Calu3 (cell line): ENCODE data around the gene SLC9A1. TPM values are rescaled to one million over a fixed set of nuclear protein-coding genes. Genes with fewer than 3 reads are reported as not detected.

Experiments used
- Bru-seq: library from RNA; stranded (reverse); fragments of 400-500 nt; gene quantifications from one replicate; lab custom pipeline; 2021; lab: Mats Ljungman, UMichigan
- BruChase-seq, 2 experiments: library from RNA; stranded (reverse); fragments of 400-500 nt; gene quantifications; one replicate each; lab custom pipeline; 2021; lab: Mats Ljungman, UMichigan
- BruUV-seq: library from RNA; stranded (reverse); fragments of 400-500 nt; replicated peaks from 2 replicates; lab custom pipeline; 2021; lab: Mats Ljungman, UMichigan
- CTCF ChIA-PET: fragments of 300-600 bp; sonication (Branson Sonifier 250); formaldehyde crosslinking; loops from one replicate; lab custom pipeline; 2022; ENCODE audit warnings: antibody characterized with exemption; lab: Charles Lee
- DNase-seq: peaks from one replicate; pipeline ENCODE4 v3.0.0; 2022
- H3K27ac Mint-ChIP-seq: one replicate; pipeline ENCODE4 v1.8.0; 2022; ENCODE audit warnings: mixed read lengths; ENCODE audit not compliant: unreplicated experiment
- H3K27me3 Mint-ChIP-seq: one replicate; pipeline ENCODE4 v1.8.0; 2022; ENCODE audit warnings: mixed read lengths; ENCODE audit not compliant: unreplicated experiment
- H3K36me3 Mint-ChIP-seq: one replicate; pipeline ENCODE4 v1.8.0; 2022; ENCODE audit warnings: mild to moderate bottlenecking, moderate library complexity, mixed read lengths; ENCODE audit not compliant: insufficient read depth, unreplicated experiment
- H3K4me1 Mint-ChIP-seq: one replicate; pipeline ENCODE4 v1.8.0; 2022; ENCODE audit warnings: mild to moderate bottlenecking, low read depth, mixed read lengths; ENCODE audit not compliant: unreplicated experiment
- H3K4me3 Mint-ChIP-seq: one replicate; pipeline ENCODE4 v1.8.0; 2022; ENCODE audit warnings: mild to moderate bottlenecking, low read depth, moderate library complexity, mixed read lengths; ENCODE audit not compliant: unreplicated experiment
- H3K9me3 Mint-ChIP-seq: one replicate; pipeline ENCODE4 v1.8.0; 2022; ENCODE audit warnings: low read depth, mixed read lengths; ENCODE audit not compliant: unreplicated experiment
- CTCF ChIP-seq: fragments of 200-600 bp; IDR thresholded peaks from one replicate; pipeline ENCODE4 v1.8.0; 2022; ENCODE audit warnings: antibody characterized with exemption; ENCODE audit not compliant: unreplicated experiment
- intact Hi-C: fragments of 100-400 bp; cut with micrococcal nuclease; formaldehyde crosslinking; loops from one replicate; pipeline ENCODE4 v1.10.0; 2022; ENCODE audit not compliant: unreplicated experiment
- long read RNA-seq: library from polyadenylated mRNA; stranded (forward); transcript quantifications from one replicate; pipeline ENCODE4 v2.0.0, GENCODE V29; 2022
- total RNA-seq: library from RNA; stranded (reverse); gene quantifications from 2 replicates; pipeline ENCODE4 v1.2.3, GENCODE V29; 2022

The SLC9A1 gene
- total RNA-seq (16.4 and 17.4 TPM in 2 replicates), Bru-seq, nascent RNA (percentile 52 among the genes with signal in this experiment), BruChase-seq, experiment 1, labeled RNA remaining after a 6-hour chase (percentile 62 among the genes with signal in this experiment), BruChase-seq, experiment 2, labeled RNA remaining after a 2-hour chase (percentile 48 among the genes with signal in this experiment)
- long read RNA-seq, full-length matches to known transcripts = 6 of 11 reads
- long read RNA-seq, partial matches to known transcripts = 0 of 11 reads
- long read RNA-seq, other reads (novel, unspliced or antisense) = 5 of 11 reads

- Mint-ChIP-seq H3K4me1 (peaks cover 42% of the 10 kb centered on the region), H3K9me3 (no peaks in the 10 kb centered on the region), H3K4me3 (peak within 1 kb of the TSS; percentile 90), H3K27me3 (no peaks in the 10 kb centered on the region), H3K36me3 (peaks cover 20% of the 10 kb centered on the region), H3K27ac (peak within 1 kb of the TSS; percentile 96)
- BruUV-seq = no TSS peak
- DNase-seq = peak; percentile 85
- intact Hi-C loops = no loop called here
- no peak for TF ChIP-seq CTCF
- CTCF ChIA-PET = interaction anchor here (0.6 to 1.6 kb wide), 6 partner anchors 11 to 138 kb away, joined by 3 to 16 read pairs (median 3); no protein-coding TSS in a partner anchor
Measured at GRCh38 chr1:27154991-27155781, at the start of gene SLC9A1. Gene SLC9A1, minus strand, starts transcription at chr1:27155125. Its CDS starts 791 bp downstream, at chr1:27154334.

- CTCF ChIA-PET = interaction anchor here (0.6 kb wide), 1 partner anchor 144 kb away, joined by 9 read pairs; no protein-coding TSS in a partner anchor
- Mint-ChIP-seq H3K36me3 (no peaks in the 10 kb centered on the region), H3K27me3 (peaks cover 12% of the 10 kb centered on the region), H3K9me3 (no peaks in the 10 kb centered on the region), H3K4me3 (no peak overlapping the region), H3K4me1 (no peaks in the 10 kb centered on the region), H3K27ac (no peak overlapping the region)
- no TSS peak for BruUV-seq
- TF ChIP-seq CTCF = no peak
- intact Hi-C loops = no loop called here
- no peak for DNase-seq
Measured at GRCh38 chr1:27203946-27204345, 49.0 kb upstream of the SLC9A1 start.

GRCh38 chr1:27201295-27201694, 46.4 kb upstream of the SLC9A1 start:
- Mint-ChIP-seq H3K4me3 (no peak overlapping the region), H3K4me1 (no peaks in the 10 kb centered on the region), H3K27ac (no peak overlapping the region), H3K36me3 (no peaks in the 10 kb centered on the region), H3K27me3 (peaks cover 12% of the 10 kb centered on the region), H3K9me3 (no peaks in the 10 kb centered on the region)
- intact Hi-C loops = no loop called here
- CTCF ChIA-PET = no interaction called here
- TF ChIP-seq CTCF = no peak
- no peak for DNase-seq
- BruUV-seq = no TSS peak

- H3K27ac Mint-ChIP-seq = peak overlapping the region; percentile 88
- intact Hi-C loops = loop anchor here (10.0 kb wide), 1 partner anchor 148 kb away; no protein-coding TSS in a partner anchor
- no TSS peak for BruUV-seq
- no peaks in the 10 kb centered on the region for H3K9me3 Mint-ChIP-seq
- peaks cover 12% of the 10 kb centered on the region for H3K36me3 Mint-ChIP-seq
- H3K4me3 Mint-ChIP-seq = no peak overlapping the region
- no peak for TF ChIP-seq CTCF
- no peak for DNase-seq
- CTCF ChIA-PET = interaction anchor here (1.0 kb wide), 1 partner anchor 38 kb away, joined by 5 read pairs; the partner anchor contains the start of gene SLC9A1
- H3K27me3 Mint-ChIP-seq = no peaks in the 10 kb centered on the region
- H3K4me1 Mint-ChIP-seq = peaks cover 29% of the 10 kb centered on the region
Measured at GRCh38 chr1:27193194-27193593, 38.3 kb upstream of the SLC9A1 start.
